Mononuclear cell (primary cell): Measurements from ENCODE around the gene RPL29. TPM values are rescaled to one million over a fixed set of nuclear protein-coding genes. Genes with fewer than 3 reads are reported as not detected.

Source experiments
- H3K27me3 ChIP-seq: 2 replicates; pipeline ENCODE4 v1.6.0; 2011; ENCODE audit warnings: low read length, control low read depth; ENCODE audit not compliant: insufficient read depth
- H3K4me1 ChIP-seq: 2 replicates; pipeline ENCODE4 v1.5.1; 2011; ENCODE audit warnings: mild to moderate bottlenecking, low read length, control low read depth; ENCODE audit not compliant: insufficient read depth
- H3K4me3 ChIP-seq: 2 replicates; pipeline ENCODE4 v1.5.1; 2011; ENCODE audit warnings: mild to moderate bottlenecking, low read length, moderate library complexity
- H3K9me3 ChIP-seq: 2 replicates; pipeline ENCODE4 v1.5.1; 2011; ENCODE audit warnings: low read depth, mild to moderate bottlenecking, control low read depth, low read length
- total RNA-seq: library from RNA; depleted of rRNA; stranded (reverse); fragments of >200 nt; gene quantifications from one replicate; pipeline ENCODE4 v1.2.3, GENCODE V29; 2012

RPL29 gene
- total RNA-seq, 1 donor: 1,675 TPM

- H3K4me3 ChIP-seq: no peak overlapping the region
- H3K4me1 ChIP-seq: peaks cover 18% of the 10 kb centered on the region
- H3K27me3 ChIP-seq: no peaks in the 10 kb centered on the region
- no peaks in the 10 kb centered on the region for H3K9me3 ChIP-seq
These were observed 49.6 kb downstream of the RPL29 start for GRCh38 chr3:51945926-51946705.

DNA sequence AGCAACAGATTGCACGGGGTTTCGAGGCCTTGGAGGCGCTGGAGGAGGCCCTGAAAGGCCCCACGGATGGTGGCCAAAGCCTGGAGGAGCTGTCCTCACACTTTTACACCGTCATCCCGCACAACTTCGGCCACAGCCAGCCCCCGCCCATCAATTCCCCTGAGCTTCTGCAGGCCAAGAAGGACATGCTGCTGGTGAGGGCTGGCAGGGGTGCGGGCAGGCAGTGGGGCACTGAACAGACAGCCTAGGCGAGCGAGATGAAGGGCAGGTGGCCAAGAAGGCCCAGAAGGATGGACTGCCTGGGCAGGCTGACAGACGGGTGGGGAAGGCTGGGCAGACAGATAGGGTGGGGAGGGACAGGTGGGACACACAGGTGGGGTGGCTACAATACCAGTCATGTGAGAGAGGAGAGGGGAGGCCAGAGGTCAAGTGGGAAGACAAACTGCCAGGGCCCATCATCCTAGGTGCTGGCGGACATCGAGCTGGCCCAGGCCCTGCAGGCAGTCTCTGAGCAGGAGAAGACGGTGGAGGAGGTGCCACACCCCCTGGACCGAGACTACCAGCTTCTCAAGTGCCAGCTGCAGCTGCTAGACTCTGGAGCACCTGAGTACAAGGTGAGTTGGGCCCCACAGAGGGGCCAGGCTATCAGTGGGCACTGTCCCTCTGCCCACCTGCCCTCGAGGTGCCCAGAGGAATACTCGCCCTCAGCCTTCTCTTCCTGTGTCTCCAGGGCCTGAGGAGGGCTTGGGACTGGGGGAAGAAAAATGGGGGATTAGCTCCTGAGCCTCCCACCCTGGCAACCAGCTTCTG, 50.5 kb downstream of the RPL29 start:
- H3K4me1 ChIP-seq: peaks cover 27% of the 10 kb centered on the region
- no peaks in the 10 kb centered on the region for H3K9me3 ChIP-seq
- no peak overlapping the region for H3K4me3 ChIP-seq
- no peaks in the 10 kb centered on the region for H3K27me3 ChIP-seq

- no peaks in the 10 kb centered on the region for H3K9me3 ChIP-seq
- peaks cover 27% of the 10 kb centered on the region for H3K4me1 ChIP-seq
- H3K27me3 ChIP-seq: no peaks in the 10 kb centered on the region
- H3K4me3 ChIP-seq: no peak overlapping the region
These were observed 51.2 kb downstream of the RPL29 start for GRCh38 chr3:51944451-51945021.

Other genes with a start within 250 kb of the RPL29 start
- not detected for gene IQCF6, start 216.7 kb downstream of the RPL29 start, total RNA-seq
- gene IQCF2, start 134.3 kb downstream of the RPL29 start, total RNA-seq: not detected
- not detected for gene IQCF5, start 120.3 kb downstream of the RPL29 start, total RNA-seq
- not detected for gene IQCF1, start 92.5 kb downstream of the RPL29 start, total RNA-seq
- 2.7 TPM for gene RRP9, start 54.0 kb downstream of the RPL29 start, total RNA-seq
- 6.2 TPM for gene PARP3, start 53.5 kb downstream of the RPL29 start, total RNA-seq
- gene GPR62, start 40.5 kb downstream of the RPL29 start, total RNA-seq: 0.10 TPM
- 5.6 TPM for gene PCBP4, start 28.4 kb downstream of the RPL29 start, total RNA-seq
- gene ABHD14B, start 21.8 kb downstream of the RPL29 start, total RNA-seq: 41.8 TPM
- 6.6 TPM for gene ABHD14A, start 20.8 kb downstream of the RPL29 start, total RNA-seq
- 3.3 TPM for gene ACY1, start 12.4 kb downstream of the RPL29 start, total RNA-seq
- 7.0 TPM for gene DUSP7, start 60.7 kb upstream of the RPL29 start, total RNA-seq
- 0.21 TPM for gene POC1A, start 158.5 kb upstream of the RPL29 start, total RNA-seq
- 20.4 TPM for gene ALAS1, start 202.3 kb upstream of the RPL29 start, total RNA-seq
- 0.21 TPM for gene TLR9, start 229.8 kb upstream of the RPL29 start, total RNA-seq
- gene TWF2, start 243.3 kb upstream of the RPL29 start, total RNA-seq: 70.5 TPM
- 31.2 TPM for gene PPM1M, start 249.9 kb upstream of the RPL29 start, total RNA-seq